Uterus (tissue), 4 donors: ENCODE data around the gene RRAS. TPM values are rescaled to one million over a fixed set of nuclear protein-coding genes. Genes with fewer than 3 reads are reported as not detected.

Experiments used
- DNase-seq, 2 donors: peaks; one replicate each; pipeline ENCODE4 v3.0.0-alpha.2; 2019 to 2020
- H3K27ac ChIP-seq, 2 donors: fragments of 200-600 bp; sonication (generic); 1 replicate in 1 of 2; 2 replicates in 1 of 2; pipeline ENCODE4 v1.5.1; 2016 to 2018
- H3K27me3 ChIP-seq, 2 donors: fragments of 200-600 bp; sonication (generic); one replicate each; pipeline ENCODE4 v1.5.1; 2018 to 2019; ENCODE audit warnings: control low read depth in 1 of 2
- H3K36me3 ChIP-seq, 2 donors: fragments of 200-600 bp; sonication (generic); one replicate each; pipeline ENCODE4 v1.5.1; 2019; ENCODE audit warnings: control low read depth in 1 of 2
- H3K4me1 ChIP-seq, 2 donors: fragments of 200-600 bp; sonication (generic); one replicate each; pipeline ENCODE4 v1.5.1; 2018 to 2019; ENCODE audit warnings: control low read depth in 1 of 2
- H3K4me3 ChIP-seq, 2 donors: fragments of 200-600 bp; sonication (generic); 1 replicate in 1 of 2; 2 replicates in 1 of 2; pipeline ENCODE4 v1.5.1; 2018 to 2019; ENCODE audit warnings: mild to moderate bottlenecking in 1 of 2
- H3K9me3 ChIP-seq, 2 donors: fragments of 200-600 bp; sonication (generic); one replicate each; pipeline ENCODE4 v1.5.1; 2019; ENCODE audit warnings: control low read depth in 1 of 2
- POLR2A ChIP-seq, 2 donors: fragments of 450-650 bp; IDR thresholded peaks; one replicate each; pipeline ENCODE4 v1.6.1; 2016; ENCODE audit warnings: antibody characterized with exemption in 2 of 2, mild to moderate bottlenecking in 1 of 2, moderate library complexity in 1 of 2
- intact Hi-C: fragments of 100-400 bp; cut with DNase I; formaldehyde crosslinking; loops from one replicate; pipeline ENCODE4 v1.15.1; 2023; ENCODE audit warnings: low total_unique reads
- total RNA-seq, 4 donors: library from RNA; depleted of rRNA in 3 of 4; stranded (reverse); fragments of >200 nt in 3 of 4; gene quantifications; one replicate each; pipeline versions ENCODE4 v1.1.0 to v1.2.4, GENCODE V29; 2014 to 2023
- TF ChIP-seq, protein P1 (sequence below), 4 experiments: fragments of 200-600 bp in 2 of 4; fragments of 450-650 bp in 2 of 4; sonication (generic) in 2 of 4; IDR thresholded peaks; one replicate each; pipeline ENCODE4 v1.5.1; 2016 to 2019; ENCODE audit warnings: antibody characterized with exemption in 4 of 4, mild to moderate bottlenecking in 2 of 4, moderate library complexity in 1 of 4
- donor health status: DM: yes; HTN: yes; CAD: no.

RRAS gene
- total RNA-seq, 4 donors from 2014 or later: 17.1 to 106 (median 47.7) TPM

GRCh38 chr19:49676136-49676783 is 36.3 kb upstream of the RRAS start:
- Histone ChIP-seq H3K9me3 (no peaks in the 10 kb centered on the region), H3K27ac (peak overlapping the region; percentile 93 to 95), H3K4me3 (peak overlapping the region; percentile 31 to 39), H3K4me1 (peaks cover 0 to 4% of the 10 kb centered on the region in 2 donors), H3K36me3 (no peaks in the 10 kb centered on the region), H3K27me3 (no peaks in the 10 kb centered on the region)
- peak; percentile 86 to 93 for DNase-seq
- intact Hi-C loops: no loop called here
- peak in 1 of 2 donors; percentile 9 for TF ChIP-seq POLR2A (IDR thresholded peaks at IDR 0.05)
- TF ChIP-seq, protein P1, sequence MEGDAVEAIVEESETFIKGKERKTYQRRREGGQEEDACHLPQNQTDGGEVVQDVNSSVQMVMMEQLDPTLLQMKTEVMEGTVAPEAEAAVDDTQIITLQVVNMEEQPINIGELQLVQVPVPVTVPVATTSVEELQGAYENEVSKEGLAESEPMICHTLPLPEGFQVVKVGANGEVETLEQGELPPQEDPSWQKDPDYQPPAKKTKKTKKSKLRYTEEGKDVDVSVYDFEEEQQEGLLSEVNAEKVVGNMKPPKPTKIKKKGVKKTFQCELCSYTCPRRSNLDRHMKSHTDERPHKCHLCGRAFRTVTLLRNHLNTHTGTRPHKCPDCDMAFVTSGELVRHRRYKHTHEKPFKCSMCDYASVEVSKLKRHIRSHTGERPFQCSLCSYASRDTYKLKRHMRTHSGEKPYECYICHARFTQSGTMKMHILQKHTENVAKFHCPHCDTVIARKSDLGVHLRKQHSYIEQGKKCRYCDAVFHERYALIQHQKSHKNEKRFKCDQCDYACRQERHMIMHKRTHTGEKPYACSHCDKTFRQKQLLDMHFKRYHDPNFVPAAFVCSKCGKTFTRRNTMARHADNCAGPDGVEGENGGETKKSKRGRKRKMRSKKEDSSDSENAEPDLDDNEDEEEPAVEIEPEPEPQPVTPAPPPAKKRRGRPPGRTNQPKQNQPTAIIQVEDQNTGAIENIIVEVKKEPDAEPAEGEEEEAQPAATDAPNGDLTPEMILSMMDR (IDR thresholded peaks at IDR 0.05): no peak

GRCh38 chr19:49672131-49672919 is 32.4 kb upstream of the RRAS start:
- no peaks in the 10 kb centered on the region for H3K36me3 ChIP-seq
- no peak for TF ChIP-seq POLR2A (IDR thresholded peaks at IDR 0.05)
- TF ChIP-seq, protein P1 (IDR thresholded peaks at IDR 0.05): peak; percentile 81 to 92 (median 83)
- no peak overlapping the region for H3K4me3 ChIP-seq
- intact Hi-C loops: no loop called here
- H3K27me3 ChIP-seq: no peaks in the 10 kb centered on the region
- DNase-seq: peak; percentile 68 to 73
- no peaks in the 10 kb centered on the region for H3K9me3 ChIP-seq
- H3K4me1 ChIP-seq: no peaks in the 10 kb centered on the region
- peak overlapping the region in 1 of 2 donors; percentile 54 for H3K27ac ChIP-seq

DNA sequence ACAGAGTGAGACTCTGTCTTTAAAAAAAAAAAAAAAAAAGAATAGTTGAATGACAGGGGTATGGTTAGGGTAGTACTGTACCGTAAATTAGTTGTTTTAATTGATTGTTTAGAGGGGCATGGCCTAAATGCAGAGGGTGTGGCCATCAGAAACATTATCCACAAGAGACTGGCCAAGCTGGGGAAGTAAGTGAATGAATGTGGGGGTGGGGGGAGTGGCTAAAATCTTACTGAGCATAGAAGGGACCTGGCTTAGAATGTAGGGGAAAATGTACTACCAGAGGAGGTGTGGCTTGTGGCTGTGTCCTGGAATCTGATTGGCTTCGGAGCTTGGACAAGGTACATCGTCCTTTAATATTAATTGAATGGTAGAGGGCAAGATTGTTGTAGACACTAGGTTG is 29.6 kb upstream of the RRAS start:
- intact Hi-C loops: no loop called here
- no peak for TF ChIP-seq POLR2A (IDR thresholded peaks at IDR 0.05)
- TF ChIP-seq, protein P1 (IDR thresholded peaks at IDR 0.05): no peak
- Histone ChIP-seq H3K4me3 (no peak overlapping the region), H3K9me3 (no peaks in the 10 kb centered on the region), H3K4me1 (peaks cover 0 to 6% of the 10 kb centered on the region in 2 donors), H3K36me3 (no peaks in the 10 kb centered on the region), H3K27ac (no peak overlapping the region), H3K27me3 (no peaks in the 10 kb centered on the region)
- DNase-seq: no peak

GRCh38 chr19:49667473-49667872 is 27.5 kb upstream of the RRAS start:
- intact Hi-C loops: no loop called here
- Histone ChIP-seq H3K36me3 (no peaks in the 10 kb centered on the region), H3K27ac (no peak overlapping the region), H3K9me3 (no peaks in the 10 kb centered on the region), H3K4me1 (peaks cover 0 to 6% of the 10 kb centered on the region in 2 donors), H3K27me3 (no peaks in the 10 kb centered on the region), H3K4me3 (no peak overlapping the region)
- DNase-seq: no peak
- no peak for TF ChIP-seq POLR2A (IDR thresholded peaks at IDR 0.05)

DNA sequence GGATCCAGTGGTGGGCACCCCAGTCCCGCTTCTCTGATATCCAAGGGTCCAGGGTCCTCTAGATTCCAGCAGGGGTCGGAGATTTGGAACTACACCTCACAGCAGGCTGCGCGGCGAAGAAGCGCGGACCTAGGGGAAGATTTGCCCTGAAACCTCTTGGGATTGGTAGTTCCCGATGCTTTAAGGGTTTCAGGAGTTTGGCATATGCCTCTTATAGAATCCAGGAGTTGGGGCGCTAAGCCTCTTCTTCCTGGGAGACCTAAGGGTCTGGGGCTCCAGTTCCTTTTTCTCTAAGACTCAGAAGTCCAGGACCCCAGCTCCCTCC is 26.1 kb upstream of the RRAS start:
- H3K9me3 ChIP-seq: no peaks in the 10 kb centered on the region
- DNase-seq: no peak
- peak overlapping the region; percentile 87 for H3K27ac ChIP-seq
- peak overlapping the region; percentile 61 to 77 for H3K4me3 ChIP-seq
- intact Hi-C loops: no loop called here
- H3K36me3 ChIP-seq: no peaks in the 10 kb centered on the region
- peaks cover 0 to 6% of the 10 kb centered on the region in 2 donors for H3K4me1 ChIP-seq
- no peaks in the 10 kb centered on the region for H3K27me3 ChIP-seq
- no peak for TF ChIP-seq POLR2A (IDR thresholded peaks at IDR 0.05)
- TF ChIP-seq, protein P1 (IDR thresholded peaks at IDR 0.05): no peak
